Tibial artery (tissue), 4 donors: ENCODE data around the gene DNAH8.

Source experiments
- DNase-seq, 2 donors: peaks; one replicate each; pipeline ENCODE4 v3.0.0-alpha.2; 2019
- H3K27ac ChIP-seq, 2 donors: fragments of 200-600 bp; sonication (generic) in 1 of 2; 1 replicate in 1 of 2; 2 replicates in 1 of 2; pipeline ENCODE4 v1.5.1; 2018 to 2019; ENCODE audit warnings: mild to moderate bottlenecking in 1 of 2
- H3K27me3 ChIP-seq, 2 donors: fragments of 200-600 bp; sonication (generic) in 1 of 2; one replicate each; pipeline versions ENCODE4 v1.5.1 to v1.6.0; 2016 to 2019
- H3K36me3 ChIP-seq, 3 donors: fragments of 200-600 bp; sonication (generic) in 2 of 3; one replicate each; pipeline ENCODE4 v1.5.1; 2016 to 2019; ENCODE audit warnings: mild to moderate bottlenecking in 2 of 3
- H3K4me1 ChIP-seq, 4 donors: fragments of 200-600 bp; sonication (generic) in 2 of 4; 1 replicate in 3 of 4; 2 replicates in 1 of 4; pipeline ENCODE4 v1.5.1; 2016 to 2019
- H3K4me3 ChIP-seq, 2 donors: fragments of 200-600 bp; sonication (generic) in 1 of 2; 1 replicate in 1 of 2; 2 replicates in 1 of 2; pipeline ENCODE4 v1.5.1; 2018 to 2019; ENCODE audit warnings: mild to moderate bottlenecking in 2 of 2
- H3K9me3 ChIP-seq, 3 donors: fragments of 200-600 bp; sonication (generic) in 1 of 3; one replicate each; pipeline ENCODE4 v1.5.1; 2016 to 2019
- CTCF ChIP-seq, 2 experiments: fragments of 200-600 bp in 1 of 2; fragments of 450-650 bp in 1 of 2; IDR thresholded peaks; one replicate each; pipeline ENCODE4 v1.5.1; 2017 to 2019; ENCODE audit warnings: antibody characterized with exemption in 2 of 2, mild to moderate bottlenecking in 1 of 2, moderate library complexity in 1 of 2
- intact Hi-C: fragments of 100-400 bp; cut with DNase I; formaldehyde crosslinking; loops from one replicate; pipeline ENCODE4 v1.15.0; 2023; ENCODE audit warnings: low total_unique reads

Gene DNAH8

GRCh38 chr6:38824243-38824894, 109.3 kb downstream of the DNAH8 start:
- Histone ChIP-seq H3K9me3 (no peaks in the 10 kb centered on the region), H3K36me3 (no peaks in the 10 kb centered on the region), H3K4me1 (no peaks in the 10 kb centered on the region), H3K27ac (no peak overlapping the region), H3K4me3 (no peak overlapping the region), H3K27me3 (no peaks in the 10 kb centered on the region)
- DNase-seq = no peak
- TF ChIP-seq CTCF (IDR thresholded peaks at IDR 0.05) = no peak
- intact Hi-C loops = no loop called here

GRCh38 chr6:38827024-38827423, 111.9 kb downstream of the DNAH8 start:
- TF ChIP-seq CTCF (IDR thresholded peaks at IDR 0.05) = no peak
- Histone ChIP-seq H3K27me3 (no peaks in the 10 kb centered on the region), H3K27ac (no peak overlapping the region), H3K4me1 (no peaks in the 10 kb centered on the region), H3K9me3 (no peaks in the 10 kb centered on the region), H3K4me3 (no peak overlapping the region), H3K36me3 (no peaks in the 10 kb centered on the region)
- intact Hi-C loops = no loop called here
- DNase-seq = no peak

- H3K4me1 ChIP-seq = no peaks in the 10 kb centered on the region
- TF ChIP-seq CTCF (IDR thresholded peaks at IDR 0.05) = no peak
- intact Hi-C loops = no loop called here
- DNase-seq = no peak
- H3K27me3 ChIP-seq = no peaks in the 10 kb centered on the region
- H3K4me3 ChIP-seq = no peak overlapping the region
- H3K36me3 ChIP-seq = no peaks in the 10 kb centered on the region
- no peak overlapping the region for H3K27ac ChIP-seq
- H3K9me3 ChIP-seq = no peaks in the 10 kb centered on the region
Measured at GRCh38 chr6:38831865-38832264, 116.8 kb downstream of the DNAH8 start.

- no peak overlapping the region for H3K27ac ChIP-seq
- no peak for TF ChIP-seq CTCF (IDR thresholded peaks at IDR 0.05)
- no peak for DNase-seq
- no peaks in the 10 kb centered on the region for H3K36me3 ChIP-seq
- H3K4me3 ChIP-seq = no peak overlapping the region
- no peaks in the 10 kb centered on the region for H3K4me1 ChIP-seq
- H3K9me3 ChIP-seq = no peaks in the 10 kb centered on the region
- intact Hi-C loops = no loop called here
- H3K27me3 ChIP-seq = no peaks in the 10 kb centered on the region
Measured at GRCh38 chr6:38833320-38833719, 118.2 kb downstream of the DNAH8 start.

GRCh38 chr6:38836585-38836984, 121.5 kb downstream of the DNAH8 start:
- no peak for DNase-seq
- TF ChIP-seq CTCF (IDR thresholded peaks at IDR 0.05) = no peak
- Histone ChIP-seq H3K9me3 (no peaks in the 10 kb centered on the region), H3K27ac (no peak overlapping the region), H3K4me3 (no peak overlapping the region), H3K27me3 (no peaks in the 10 kb centered on the region), H3K36me3 (no peaks in the 10 kb centered on the region), H3K4me1 (no peaks in the 10 kb centered on the region)
- intact Hi-C loops = no loop called here

- Histone ChIP-seq H3K4me3 (no peak overlapping the region), H3K9me3 (no peaks in the 10 kb centered on the region), H3K36me3 (no peaks in the 10 kb centered on the region), H3K4me1 (no peaks in the 10 kb centered on the region), H3K27me3 (no peaks in the 10 kb centered on the region), H3K27ac (no peak overlapping the region)
- TF ChIP-seq CTCF (IDR thresholded peaks at IDR 0.05) = no peak
- intact Hi-C loops = no loop called here
- DNase-seq = no peak
Measured at GRCh38 chr6:38837101-38837500, 122.0 kb downstream of the DNAH8 start.
